GM23338 (cell line): ENCODE data around the gene PCNX3. TPM values are rescaled to one million over a fixed set of nuclear protein-coding genes. Genes with fewer than 3 reads are reported as not detected.

Experiments used
- ATAC-seq: fragments of 200-7000 bp; cut with Tn5 transposase; 3 replicates; pipeline ENCODE4 v1.9.1; 2020
- DNase-seq: peaks from one replicate; pipeline ENCODE4 v3.0.0-alpha.2; 2015; ENCODE audit warnings: low spot score
- H2AFZ ChIP-seq: fragments of 200-600 bp; sonication (generic); 2 replicates; pipeline ENCODE4 v1.8.0; 2016; ENCODE audit warnings: antibody characterized with exemption, mild to moderate bottlenecking, moderate library complexity
- H3F3A ChIP-seq: fragments of 200-600 bp; sonication (generic); replicated peaks from 2 replicates; pipeline ENCODE4 v1.8.0; 2017; ENCODE audit warnings: antibody characterized with exemption, mixed run types, low read depth
- H3K27ac ChIP-seq: fragments of 200-600 bp; sonication (generic); 2 replicates; pipeline ENCODE4 v1.6.1; 2016; ENCODE audit warnings: low read depth
- H3K27me3 ChIP-seq: fragments of 200-600 bp; sonication (generic); 2 replicates; pipeline ENCODE4 v1.8.0; 2016; ENCODE audit warnings: mild to moderate bottlenecking, mixed run types, moderate library complexity; ENCODE audit not compliant: insufficient read depth
- H3K36me3 ChIP-seq: fragments of 200-600 bp; sonication (generic); 2 replicates; pipeline ENCODE4 v1.8.0; 2016; ENCODE audit warnings: mild to moderate bottlenecking; ENCODE audit not compliant: insufficient read depth
- H3K4me1 ChIP-seq: fragments of 200-600 bp; sonication (generic); 2 replicates; pipeline ENCODE4 v1.8.0; 2016; ENCODE audit warnings: mild to moderate bottlenecking, moderate library complexity; ENCODE audit not compliant: insufficient read depth
- H3K4me2 ChIP-seq: fragments of 200-600 bp; sonication (generic); 2 replicates; pipeline ENCODE4 v1.7.1; 2017; ENCODE audit warnings: mixed run types
- H3K4me3 ChIP-seq: fragments of 200-600 bp; sonication (generic); 2 replicates; pipeline ENCODE4 v1.6.1; 2016; ENCODE audit warnings: mixed run types
- H3K79me2 ChIP-seq: fragments of 200-600 bp; sonication (generic); replicated peaks from 2 replicates; pipeline ENCODE4 v1.8.0; 2017; ENCODE audit warnings: mild to moderate bottlenecking; ENCODE audit not compliant: insufficient read depth
- H3K9me2 ChIP-seq: fragments of 200-600 bp; sonication (generic); 2 replicates; pipeline ENCODE4 v1.8.0; 2017; ENCODE audit not compliant: insufficient read depth
- H4K20me1 ChIP-seq: fragments of 200-600 bp; sonication (generic); replicated peaks from 2 replicates; pipeline ENCODE4 v1.8.0; 2017; ENCODE audit warnings: mild to moderate bottlenecking; ENCODE audit not compliant: insufficient read depth
- H3K27ac Mint-ChIP-seq: 2 replicates; pipeline ENCODE4 v1.8.0; 2020; ENCODE audit warnings: inconsistent platforms, mild to moderate bottlenecking, moderate library complexity, mixed read lengths
- H3K27me3 Mint-ChIP-seq: 3 replicates; pipeline ENCODE4 v1.8.0; 2022; ENCODE audit warnings: low read depth, mild to moderate bottlenecking, moderate library complexity, mixed read lengths, inconsistent platforms; ENCODE audit not compliant: insufficient read depth, poor library complexity
- H3K36me3 Mint-ChIP-seq: 3 replicates; pipeline ENCODE4 v1.8.0; 2021; ENCODE audit warnings: low read depth, mild to moderate bottlenecking, inconsistent platforms, moderate library complexity, mixed read lengths
- H3K4me1 Mint-ChIP-seq: 3 replicates; pipeline ENCODE4 v1.8.0; 2020; ENCODE audit warnings: mild to moderate bottlenecking, inconsistent platforms, mixed read lengths
- H3K4me3 Mint-ChIP-seq: 3 replicates; pipeline ENCODE4 v1.8.0; 2021; ENCODE audit warnings: moderate library complexity, mild to moderate bottlenecking, inconsistent platforms, mixed read lengths
- H3K9me3 Mint-ChIP-seq: 3 replicates; pipeline ENCODE4 v1.8.0; 2020; ENCODE audit warnings: moderate library complexity, mild to moderate bottlenecking, inconsistent platforms, mixed read lengths
- CREB1 ChIP-seq: fragments of 250-450 bp; sonication (Bioruptor Pico); IDR thresholded peaks from 2 replicates; pipeline ENCODE4 v1.5.0; 2020; ENCODE audit warnings: low read depth, mild to moderate bottlenecking, moderate library complexity
- EZH2 ChIP-seq: fragments of 200-600 bp; sonication (generic); IDR thresholded peaks from one replicate; pipeline ENCODE4 v1.8.0; 2017; ENCODE audit warnings: antibody characterized with exemption, mild to moderate bottlenecking, low read depth; ENCODE audit not compliant: unreplicated experiment
- EZH2phosphoT487 ChIP-seq: fragments of 200-600 bp; sonication (generic); IDR thresholded peaks from one replicate; pipeline ENCODE4 v1.8.1; 2018; ENCODE audit warnings: antibody characterized with exemption; ENCODE audit not compliant: unreplicated experiment
- NANOG ChIP-seq: IDR thresholded peaks from 2 replicates; pipeline ENCODE4 v1.6.1; 2016; ENCODE audit warnings: antibody characterized with exemption, borderline replicate concordance
- POLR2AphosphoS5 ChIP-seq: IDR thresholded peaks from 2 replicates; pipeline ENCODE4 v1.6.1; 2016; ENCODE audit warnings: antibody characterized with exemption, low read depth
- STAT1 ChIP-seq: IDR thresholded peaks from one replicate; pipeline ENCODE4 v1.6.1; 2016; ENCODE audit warnings: antibody characterized with exemption; ENCODE audit not compliant: unreplicated experiment
- ZNF114 ChIP-seq: fragments of 250-450 bp; sonication (Bioruptor Pico); IDR thresholded peaks from 2 replicates; pipeline ENCODE4 v1.5.0; 2020; ENCODE audit warnings: mild to moderate bottlenecking, moderate library complexity
- ZNF331 ChIP-seq: fragments of 250-450 bp; sonication (Bioruptor Pico); IDR thresholded peaks from 2 replicates; pipeline ENCODE4 v1.5.0; 2020; ENCODE audit warnings: low read depth, mild to moderate bottlenecking, moderate library complexity
- ZNF462 ChIP-seq: fragments of 250-450 bp; sonication (Bioruptor Pico); IDR thresholded peaks from 2 replicates; pipeline ENCODE4 v1.5.0; 2020; ENCODE audit warnings: mild to moderate bottlenecking, moderate library complexity
- polyA plus RNA-seq: library from polyadenylated mRNA; unstranded; fragments of >200 nt; fragmentation: Nextera tagmentation; extraction: Ambion mirVana; gene quantifications from 2 replicates; pipeline ENCODE4 v1.2.1, GENCODE V29; 2016
- total RNA-seq: library from RNA; depleted of rRNA; stranded (reverse); fragments of >200 nt; shearing (Covaris generic); gene quantifications from 2 replicates; pipeline ENCODE4 v1.2.3, GENCODE V29; 2014
- TF ChIP-seq, protein P1 (sequence below): IDR thresholded peaks from 2 replicates; pipeline ENCODE4 v1.6.1; 2016; ENCODE audit warnings: antibody characterized with exemption
- TF ChIP-seq, protein P2 (sequence below), 2 experiments: fragments of 200-600 bp in 1 of 2; sonication (generic) in 1 of 2; conservative IDR thresholded peaks; 2 replicates each; pipeline versions ENCODE4 v1.5.1 to v1.6.1; 2016 to 2017; ENCODE audit warnings: antibody characterized with exemption in 2 of 2, low read depth in 2 of 2, mild to moderate bottlenecking in 2 of 2, moderate library complexity in 1 of 2

Gene PCNX3
- total and polyA plus RNA-seq, 2 experiments from 2014 or later: 8.7 to 52.2 TPM

- peaks cover 8% of the 10 kb centered on the region for H4K20me1 ChIP-seq
- H3K4me1 Mint-ChIP-seq: peaks cover 18% of the 10 kb centered on the region
- DNase-seq: no peak
- peaks cover 21% of the 10 kb centered on the region for H3F3A ChIP-seq
- no peaks in the 10 kb centered on the region for H3K9me2 ChIP-seq
- no peaks in the 10 kb centered on the region for H3K36me3 ChIP-seq
- H3K4me3 Mint-ChIP-seq: peak overlapping the region; percentile 65
- H3K27ac ChIP-seq: no peak overlapping the region
- H3K4me2 ChIP-seq: peak overlapping the region; percentile 38; the same call in 1 of the 2 replicates
- H3K9me3 Mint-ChIP-seq: no peaks in the 10 kb centered on the region; the same call in 2 of the 3 replicates
- peaks cover 20% of the 10 kb centered on the region for H3K79me2 ChIP-seq
- TF ChIP-seq ZNF331 (CRISPR knock-in tag): no peak
- H3K4me1 ChIP-seq: peaks cover 20% of the 10 kb centered on the region; the same call in 1 of the 2 replicates
- peaks cover 25% of the 10 kb centered on the region for H3K27me3 Mint-ChIP-seq
- H3K27me3 ChIP-seq: no peaks in the 10 kb centered on the region
- ATAC-seq: no peak
- H3K27ac Mint-ChIP-seq: no peak overlapping the region; the same call in 1 of the 2 replicates
- H3K4me3 ChIP-seq: peak overlapping the region; percentile 59; the same call in 1 of the 2 replicates
- H2AFZ ChIP-seq: no peak overlapping the region
- H3K36me3 Mint-ChIP-seq: peaks cover 13% of the 10 kb centered on the region; the same call in 2 of the 3 replicates
These were observed 3.6 kb upstream of the PCNX3 start for GRCh38 chr11:65611758-65612603.

- H2AFZ ChIP-seq: no peak overlapping the region
- H3K4me1 Mint-ChIP-seq: peaks cover 18% of the 10 kb centered on the region
- peaks cover 17% of the 10 kb centered on the region for H3F3A ChIP-seq
- H3K27me3 ChIP-seq: no peaks in the 10 kb centered on the region
- no peak overlapping the region for H3K27ac Mint-ChIP-seq
- H3K27me3 Mint-ChIP-seq: peaks cover 24% of the 10 kb centered on the region
- peak overlapping the region; percentile 81; the same call in 1 of the 2 replicates for H3K4me2 ChIP-seq
- H3K4me3 ChIP-seq: peak overlapping the region; percentile 59; the same call in 1 of the 2 replicates
- H4K20me1 ChIP-seq: peaks cover 13% of the 10 kb centered on the region
- peaks cover 17% of the 10 kb centered on the region; the same call in 1 of the 2 replicates for H3K4me1 ChIP-seq
- H3K9me2 ChIP-seq: no peaks in the 10 kb centered on the region
- peaks cover 13% of the 10 kb centered on the region; the same call in 2 of the 3 replicates for H3K36me3 Mint-ChIP-seq
- no peak overlapping the region for H3K27ac ChIP-seq
- peak overlapping the region; percentile 65 for H3K4me3 Mint-ChIP-seq
- no peaks in the 10 kb centered on the region; the same call in 2 of the 3 replicates for H3K9me3 Mint-ChIP-seq
- ATAC-seq (no peak), DNase-seq (no peak)
- H3K36me3 ChIP-seq: no peaks in the 10 kb centered on the region
- peaks cover 27% of the 10 kb centered on the region for H3K79me2 ChIP-seq
- no peak for TF ChIP-seq EZH2
- TF ChIP-seq, protein P1, sequence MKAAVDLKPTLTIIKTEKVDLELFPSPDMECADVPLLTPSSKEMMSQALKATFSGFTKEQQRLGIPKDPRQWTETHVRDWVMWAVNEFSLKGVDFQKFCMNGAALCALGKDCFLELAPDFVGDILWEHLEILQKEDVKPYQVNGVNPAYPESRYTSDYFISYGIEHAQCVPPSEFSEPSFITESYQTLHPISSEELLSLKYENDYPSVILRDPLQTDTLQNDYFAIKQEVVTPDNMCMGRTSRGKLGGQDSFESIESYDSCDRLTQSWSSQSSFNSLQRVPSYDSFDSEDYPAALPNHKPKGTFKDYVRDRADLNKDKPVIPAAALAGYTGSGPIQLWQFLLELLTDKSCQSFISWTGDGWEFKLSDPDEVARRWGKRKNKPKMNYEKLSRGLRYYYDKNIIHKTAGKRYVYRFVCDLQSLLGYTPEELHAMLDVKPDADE: no peak
- TF ChIP-seq ZNF114 (CRISPR knock-in tag): no peak
- no peak for TF ChIP-seq CREB1 (CRISPR knock-in tag)
- TF ChIP-seq POLR2AphosphoS5: no peak
- no peak for TF ChIP-seq ZNF462
- no peak for TF ChIP-seq EZH2phosphoT487
- TF ChIP-seq NANOG: no peak
- no peak for TF ChIP-seq STAT1
- no peak for TF ChIP-seq ZNF331 (CRISPR knock-in tag)
- TF ChIP-seq, protein P2, sequence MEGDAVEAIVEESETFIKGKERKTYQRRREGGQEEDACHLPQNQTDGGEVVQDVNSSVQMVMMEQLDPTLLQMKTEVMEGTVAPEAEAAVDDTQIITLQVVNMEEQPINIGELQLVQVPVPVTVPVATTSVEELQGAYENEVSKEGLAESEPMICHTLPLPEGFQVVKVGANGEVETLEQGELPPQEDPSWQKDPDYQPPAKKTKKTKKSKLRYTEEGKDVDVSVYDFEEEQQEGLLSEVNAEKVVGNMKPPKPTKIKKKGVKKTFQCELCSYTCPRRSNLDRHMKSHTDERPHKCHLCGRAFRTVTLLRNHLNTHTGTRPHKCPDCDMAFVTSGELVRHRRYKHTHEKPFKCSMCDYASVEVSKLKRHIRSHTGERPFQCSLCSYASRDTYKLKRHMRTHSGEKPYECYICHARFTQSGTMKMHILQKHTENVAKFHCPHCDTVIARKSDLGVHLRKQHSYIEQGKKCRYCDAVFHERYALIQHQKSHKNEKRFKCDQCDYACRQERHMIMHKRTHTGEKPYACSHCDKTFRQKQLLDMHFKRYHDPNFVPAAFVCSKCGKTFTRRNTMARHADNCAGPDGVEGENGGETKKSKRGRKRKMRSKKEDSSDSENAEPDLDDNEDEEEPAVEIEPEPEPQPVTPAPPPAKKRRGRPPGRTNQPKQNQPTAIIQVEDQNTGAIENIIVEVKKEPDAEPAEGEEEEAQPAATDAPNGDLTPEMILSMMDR (conservative IDR thresholded peaks at IDR 0.05; ENCODE audit: low read depth in 2 of 2): no peak
These were observed 2.9 kb upstream of the PCNX3 start for GRCh38 chr11:65612691-65613090.
